HCT116 (cell line): ENCODE data around the gene ADARB1. TPM values are rescaled to one million over a fixed set of nuclear protein-coding genes. Genes with fewer than 3 reads are reported as not detected.

Experiments
- ATAC-seq: fragments of 200-7000 bp; cut with Tn5 transposase; 2 replicates; pipeline ENCODE4 v1.9.1; 2020; ENCODE audit warnings: mild to moderate bottlenecking, moderate library complexity
- BruUV-seq: library from RNA; stranded (reverse); fragments of 400-500 nt; replicated peaks from 2 replicates; lab custom pipeline; 2021; lab: Mats Ljungman, UMichigan
- CTCF ChIA-PET: fragments of 300-600 bp; sonication (Branson Sonifier 250); formaldehyde crosslinking; loops from one replicate; lab custom pipeline; 2021; ENCODE audit warnings: antibody characterized with exemption; lab: Charles Lee
- POLR2A ChIA-PET: fragments of 300-600, 350-600 bp; sonication (Branson Sonifier 250); formaldehyde crosslinking; loops from one replicate; lab custom pipeline; 2021; ENCODE audit warnings: antibody characterized with exemption; lab: Charles Lee
- RAD21 ChIA-PET, 2 experiments: fragments of 300-600 bp; sonication (Branson Sonifier 250); formaldehyde crosslinking; loops; one replicate each; lab custom pipeline; 2023; ENCODE audit warnings: low total read pairs in 2 of 2; ENCODE audit not compliant: uncharacterized antibody in 2 of 2, unreplicated experiment in 2 of 2, low non-redundant PET in 1 of 2; lab: Charles Lee
- DNase-seq: peaks from one replicate; pipeline ENCODE4 v3.0.0-alpha.2; 2010; ENCODE audit warnings: low read depth, low spot score
- H2AFZ ChIP-seq: fragments of 200-600 bp; shearing (Covaris generic), sonication (generic); 2 replicates; pipeline ENCODE4 v1.6.1; 2017; ENCODE audit warnings: low read depth, mixed run types, mixed read lengths, antibody characterized with exemption, low read length; ENCODE audit not compliant: poor library complexity, severe bottlenecking
- H3K27ac ChIP-seq: 2 replicates; pipeline ENCODE4 v1.5.1; 2012; ENCODE audit warnings: low read depth, low read length
- H3K27me3 ChIP-seq: fragments of 200-600 bp; sonication (generic); 2 replicates; pipeline ENCODE4 v1.6.1; 2016; ENCODE audit warnings: mixed run types, low read length, mixed read lengths; ENCODE audit not compliant: insufficient read depth
- H3K36me3 ChIP-seq, 2 experiments: fragments of 200-500 bp in 1 of 2; fragments of 200-600 bp in 1 of 2; sonication (Bioruptor generic) in 1 of 2; sonication (generic) in 1 of 2; 2 replicates each; pipeline versions ENCODE4 v1.5.1 to v1.6.1; 2014 to 2016; ENCODE audit warnings: low read length in 2 of 2, inconsistent platforms in 1 of 2, mixed read lengths in 1 of 2, mixed run types in 1 of 2; ENCODE audit not compliant: insufficient read depth in 2 of 2, control insufficient read depth in 1 of 2
- H3K4me1 ChIP-seq, 2 experiments: fragments of 200-600 bp in 1 of 2; sonication (generic) in 1 of 2; 2 replicates each; pipeline versions ENCODE4 v1.5.1 to v1.6.1; 2012 to 2017; ENCODE audit warnings: low read length in 2 of 2, inconsistent platforms in 1 of 2, mild to moderate bottlenecking in 1 of 2, mixed read lengths in 1 of 2, mixed run types in 1 of 2, moderate library complexity in 1 of 2; ENCODE audit not compliant: insufficient read depth in 2 of 2, control insufficient read depth in 1 of 2
- H3K4me2 ChIP-seq: fragments of 200-600 bp; sonication (generic); 2 replicates; pipeline ENCODE4 v1.6.1; 2017; ENCODE audit warnings: mixed run types, low read length, mixed read lengths
- H3K4me3 ChIP-seq, 2 experiments: fragments of 200-600 bp in 1 of 2; sonication (generic) in 1 of 2; replicated peaks in 1 of 2; 2 replicates each; pipeline ENCODE4 v1.5.1; 2011 to 2016; ENCODE audit warnings: low read length in 2 of 2, control low read depth in 1 of 2, low read depth in 1 of 2, mild to moderate bottlenecking in 1 of 2, mixed read lengths in 1 of 2, mixed run types in 1 of 2
- H3K79me2 ChIP-seq: fragments of 200-600 bp; sonication (generic); 2 replicates; pipeline ENCODE4 v1.6.1; 2017; ENCODE audit warnings: mild to moderate bottlenecking, mixed run types, low read length, moderate library complexity, mixed read lengths; ENCODE audit not compliant: insufficient read depth
- H3K9ac ChIP-seq: fragments of 200-600 bp; sonication (generic); 2 replicates; pipeline ENCODE4 v1.6.1; 2016; ENCODE audit warnings: low read length, mixed read lengths
- H3K9me2 ChIP-seq: fragments of 200-600 bp; sonication (generic), shearing (Covaris generic); 2 replicates; pipeline ENCODE4 v1.6.1; 2017; ENCODE audit warnings: mixed run types, mild to moderate bottlenecking, moderate library complexity; ENCODE audit not compliant: insufficient read depth
- H3K9me3 ChIP-seq, 2 experiments: fragments of 200-500 bp in 1 of 2; fragments of 200-600 bp in 1 of 2; sonication (Bioruptor generic) in 1 of 2; sonication (generic) in 1 of 2; 2 replicates each; pipeline ENCODE4 v1.6.1; 2014 to 2017; ENCODE audit warnings: low read length in 2 of 2, mixed read lengths in 2 of 2, inconsistent platforms in 1 of 2, low read depth in 1 of 2, mild to moderate bottlenecking in 1 of 2, mixed run types in 1 of 2, moderate library complexity in 1 of 2; ENCODE audit not compliant: control insufficient read depth in 1 of 2, insufficient read depth in 1 of 2
- H4K20me1 ChIP-seq: fragments of 200-600 bp; sonication (generic), shearing (Covaris generic); 2 replicates; pipeline ENCODE4 v1.6.1; 2017; ENCODE audit warnings: mixed run types, mild to moderate bottlenecking, moderate library complexity; ENCODE audit not compliant: insufficient read depth
- CBX3 ChIP-seq: IDR thresholded peaks from 2 replicates; pipeline ENCODE4 v1.6.1; 2012; ENCODE audit warnings: low read depth
- ELF1 ChIP-seq: IDR thresholded peaks from 2 replicates; pipeline ENCODE4 v1.6.1; 2012; ENCODE audit warnings: low read depth, borderline replicate concordance
- EZH2 ChIP-seq: fragments of 200-600 bp; sonication (generic); IDR thresholded peaks from 2 replicates; pipeline ENCODE4 v1.6.1; 2017; ENCODE audit warnings: antibody characterized with exemption, mixed run types
- EZH2phosphoT487 ChIP-seq: fragments of 200-600 bp; IDR thresholded peaks from 2 replicates; pipeline ENCODE4 v1.6.1; 2018; ENCODE audit warnings: antibody characterized with exemption, borderline replicate concordance
- FOSL1 ChIP-seq: IDR thresholded peaks from 2 replicates; pipeline ENCODE4 v1.6.1; 2012; ENCODE audit warnings: low read depth
- JUND ChIP-seq: IDR thresholded peaks from 2 replicates; pipeline ENCODE4 v1.6.1; 2012
- POLR2A ChIP-seq: IDR thresholded peaks from 2 replicates; pipeline ENCODE4 v1.7.0; 2011; ENCODE audit warnings: borderline replicate concordance; ENCODE audit not compliant: insufficient read depth, insufficient read length; ENCODE audit errors: extremely low read depth
- POLR2AphosphoS5 ChIP-seq: IDR thresholded peaks from 2 replicates; pipeline ENCODE4 v1.6.1; 2011; ENCODE audit warnings: mild to moderate bottlenecking, low read depth, low read length, moderate library complexity
- RAD21 ChIP-seq: IDR thresholded peaks from 2 replicates; pipeline ENCODE4 v1.6.1; 2012; ENCODE audit warnings: low read depth, mild to moderate bottlenecking
- SIN3A ChIP-seq: IDR thresholded peaks from 2 replicates; pipeline ENCODE4 v1.6.1; 2012; ENCODE audit warnings: low read depth
- SP1 ChIP-seq: IDR thresholded peaks from 2 replicates; pipeline ENCODE4 v1.6.1; 2012; ENCODE audit warnings: low read depth
- SRF ChIP-seq: IDR thresholded peaks from 2 replicates; pipeline ENCODE4 v1.6.1; 2012; ENCODE audit warnings: low read depth
- TCF7L2 ChIP-seq: IDR thresholded peaks from 2 replicates; pipeline ENCODE4 v1.7.0; 2011; ENCODE audit warnings: borderline replicate concordance, inconsistent platforms; ENCODE audit not compliant: insufficient read depth, insufficient read length; ENCODE audit errors: extremely low read depth
- YY1 ChIP-seq: IDR thresholded peaks from 2 replicates; pipeline ENCODE4 v1.6.1; 2011; ENCODE audit warnings: low read length, low read depth, moderate library complexity, mild to moderate bottlenecking; ENCODE audit not compliant: insufficient replicate concordance; ENCODE audit errors: extremely low read depth
- ZFX ChIP-seq: fragments of 450-650 bp; IDR thresholded peaks from 2 replicates; pipeline ENCODE4 v1.6.1; 2017
- ZNF274 ChIP-seq: fragments of 200-500 bp; sonication (Bioruptor generic); IDR thresholded peaks from 2 replicates; pipeline ENCODE4 v1.6.1; 2014; ENCODE audit warnings: mild to moderate bottlenecking, low read depth, low read length, inconsistent platforms
- intact Hi-C: fragments of 100-400 bp; cut with micrococcal nuclease; formaldehyde crosslinking; loops from 2 replicates; pipeline ENCODE4 v1.10.0; 2022
- total RNA-seq: library from RNA; stranded (reverse); gene quantifications from one replicate; pipeline ENCODE4 v1.2.1, GENCODE V29; 2021; ENCODE audit not compliant: unreplicated experiment
- TF ChIP-seq, protein P1 (sequence below): IDR thresholded peaks from 2 replicates; pipeline ENCODE4 v1.6.1; 2011; ENCODE audit warnings: mild to moderate bottlenecking, low read length, moderate library complexity; ENCODE audit not compliant: insufficient replicate concordance; ENCODE audit errors: extremely low read depth
- TF ChIP-seq, protein P2 (sequence below): IDR thresholded peaks from 2 replicates; pipeline ENCODE4 v1.6.1; 2012
- TF ChIP-seq, protein P3 (sequence below), 3 experiments: fragments of 200-600 bp in 1 of 3; sonication (generic) in 1 of 3; IDR thresholded peaks in 2 of 3; conservative IDR thresholded peaks in 1 of 3; 2 replicates each; pipeline ENCODE4 v1.5.1; 2012 to 2017; ENCODE audit warnings: low read depth in 2 of 3, low read length in 2 of 3, antibody characterized with exemption in 1 of 3, borderline replicate concordance in 1 of 3, control low read depth in 1 of 3, mild to moderate bottlenecking in 1 of 3, mixed read lengths in 1 of 3, mixed run types in 1 of 3, moderate library complexity in 1 of 3; ENCODE audit not compliant: insufficient read depth in 1 of 3
- TF ChIP-seq, protein P4 (sequence below): IDR thresholded peaks from 2 replicates; pipeline ENCODE4 v1.6.1; 2012

ADARB1 gene
- total RNA-seq, 1 experiment from 2014 or later, result 13.5 TPM

DNA sequence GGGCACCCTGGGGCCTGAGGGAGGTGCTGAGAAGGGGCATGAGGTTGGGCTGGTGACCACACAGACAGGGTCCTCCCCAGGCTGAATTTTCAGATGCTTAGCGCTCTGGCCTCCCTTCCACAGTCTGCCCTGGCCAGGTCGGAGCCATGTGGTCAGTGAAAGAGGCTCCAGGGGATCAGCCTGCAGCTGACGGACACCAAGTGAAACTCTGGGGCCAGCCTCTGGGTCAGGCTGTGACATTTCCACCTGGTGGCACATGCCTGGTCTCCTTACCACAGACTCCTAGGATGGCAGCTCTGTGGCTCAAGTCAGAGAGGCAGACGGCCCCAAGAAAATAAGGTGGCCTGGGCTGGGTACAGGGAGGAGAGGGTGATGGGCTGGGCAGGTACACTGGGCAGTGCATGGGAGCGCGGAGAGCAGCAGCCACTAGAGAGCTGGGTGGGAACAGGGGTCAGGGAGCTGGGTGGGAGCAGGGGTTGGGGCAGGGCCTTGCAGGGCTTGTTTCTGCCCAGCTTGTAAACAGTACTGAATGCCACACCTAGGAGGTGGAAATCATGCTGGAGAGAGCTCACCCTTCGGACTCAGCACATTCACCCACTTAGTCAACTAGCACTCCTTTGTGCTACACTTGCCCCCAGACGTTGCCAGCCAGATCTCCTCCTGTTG, 20.7 kb upstream of the ADARB1 start:
- Histone ChIP-seq H3K36me3 (no peaks in the 10 kb centered on the region), H3K4me2 (no peak overlapping the region), H3K27me3 (peaks cover 8% of the 10 kb centered on the region; the same call in 1 of the 2 replicates), H2AFZ (no peak overlapping the region), H3K9ac (no peak overlapping the region), H3K79me2 (no peaks in the 10 kb centered on the region), H3K9me2 (no peaks in the 10 kb centered on the region), H4K20me1 (no peaks in the 10 kb centered on the region), H3K27ac (no peak overlapping the region), H3K9me3 (no peaks in the 10 kb centered on the region), H3K4me3 (no peak overlapping the region), H3K4me1 (no peaks in the 10 kb centered on the region)
- intact Hi-C loops, result no loop called here
- ChIA-PET CTCF (interaction anchor here (0.8 kb wide), 1 partner anchor 75 kb away, joined by 3 read pairs; no protein-coding TSS in a partner anchor), POLR2A (no interaction called here), RAD21 (no interaction called here)
- BruUV-seq, result no TSS peak
- ATAC-seq, result no peak
- DNase-seq, result no peak
- TF ChIP-seq YY1, result no peak
- TF ChIP-seq ELF1, result no peak
- TF ChIP-seq, protein P1, sequence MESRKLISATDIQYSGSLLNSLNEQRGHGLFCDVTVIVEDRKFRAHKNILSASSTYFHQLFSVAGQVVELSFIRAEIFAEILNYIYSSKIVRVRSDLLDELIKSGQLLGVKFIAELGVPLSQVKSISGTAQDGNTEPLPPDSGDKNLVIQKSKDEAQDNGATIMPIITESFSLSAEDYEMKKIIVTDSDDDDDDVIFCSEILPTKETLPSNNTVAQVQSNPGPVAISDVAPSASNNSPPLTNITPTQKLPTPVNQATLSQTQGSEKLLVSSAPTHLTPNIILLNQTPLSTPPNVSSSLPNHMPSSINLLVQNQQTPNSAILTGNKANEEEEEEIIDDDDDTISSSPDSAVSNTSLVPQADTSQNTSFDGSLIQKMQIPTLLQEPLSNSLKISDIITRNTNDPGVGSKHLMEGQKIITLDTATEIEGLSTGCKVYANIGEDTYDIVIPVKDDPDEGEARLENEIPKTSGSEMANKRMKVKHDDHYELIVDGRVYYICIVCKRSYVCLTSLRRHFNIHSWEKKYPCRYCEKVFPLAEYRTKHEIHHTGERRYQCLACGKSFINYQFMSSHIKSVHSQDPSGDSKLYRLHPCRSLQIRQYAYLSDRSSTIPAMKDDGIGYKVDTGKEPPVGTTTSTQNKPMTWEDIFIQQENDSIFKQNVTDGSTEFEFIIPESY, result no peak
- TF ChIP-seq ZFX, result no peak
- TF ChIP-seq, protein P2, sequence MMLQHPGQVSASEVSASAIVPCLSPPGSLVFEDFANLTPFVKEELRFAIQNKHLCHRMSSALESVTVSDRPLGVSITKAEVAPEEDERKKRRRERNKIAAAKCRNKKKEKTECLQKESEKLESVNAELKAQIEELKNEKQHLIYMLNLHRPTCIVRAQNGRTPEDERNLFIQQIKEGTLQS, result no peak
- TF ChIP-seq SP1, result no peak
- no peak for TF ChIP-seq EZH2
- TF ChIP-seq JUND, result no peak
- TF ChIP-seq CBX3, result no peak
- TF ChIP-seq TCF7L2, result no peak
- TF ChIP-seq, protein P3, sequence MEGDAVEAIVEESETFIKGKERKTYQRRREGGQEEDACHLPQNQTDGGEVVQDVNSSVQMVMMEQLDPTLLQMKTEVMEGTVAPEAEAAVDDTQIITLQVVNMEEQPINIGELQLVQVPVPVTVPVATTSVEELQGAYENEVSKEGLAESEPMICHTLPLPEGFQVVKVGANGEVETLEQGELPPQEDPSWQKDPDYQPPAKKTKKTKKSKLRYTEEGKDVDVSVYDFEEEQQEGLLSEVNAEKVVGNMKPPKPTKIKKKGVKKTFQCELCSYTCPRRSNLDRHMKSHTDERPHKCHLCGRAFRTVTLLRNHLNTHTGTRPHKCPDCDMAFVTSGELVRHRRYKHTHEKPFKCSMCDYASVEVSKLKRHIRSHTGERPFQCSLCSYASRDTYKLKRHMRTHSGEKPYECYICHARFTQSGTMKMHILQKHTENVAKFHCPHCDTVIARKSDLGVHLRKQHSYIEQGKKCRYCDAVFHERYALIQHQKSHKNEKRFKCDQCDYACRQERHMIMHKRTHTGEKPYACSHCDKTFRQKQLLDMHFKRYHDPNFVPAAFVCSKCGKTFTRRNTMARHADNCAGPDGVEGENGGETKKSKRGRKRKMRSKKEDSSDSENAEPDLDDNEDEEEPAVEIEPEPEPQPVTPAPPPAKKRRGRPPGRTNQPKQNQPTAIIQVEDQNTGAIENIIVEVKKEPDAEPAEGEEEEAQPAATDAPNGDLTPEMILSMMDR (IDR thresholded peaks at IDR 0.05 in 2 of 3, conservative IDR thresholded peaks at IDR 0.05 in 1 of 3; ENCODE audit: borderline replicate concordance in 1 of 3, insufficient read depth in 1 of 3, low read depth in 2 of 3, low read length in 2 of 3), result no peak
- no peak for TF ChIP-seq RAD21
- no peak for TF ChIP-seq POLR2A
- TF ChIP-seq SIN3A, result no peak
- no peak for TF ChIP-seq EZH2phosphoT487
- TF ChIP-seq POLR2AphosphoS5, result no peak
- TF ChIP-seq FOSL1, result no peak
- TF ChIP-seq, protein P4, sequence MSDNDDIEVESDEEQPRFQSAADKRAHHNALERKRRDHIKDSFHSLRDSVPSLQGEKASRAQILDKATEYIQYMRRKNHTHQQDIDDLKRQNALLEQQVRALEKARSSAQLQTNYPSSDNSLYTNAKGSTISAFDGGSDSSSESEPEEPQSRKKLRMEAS, result no peak
- no peak for TF ChIP-seq SRF
- no peak for TF ChIP-seq ZNF274
